GM12878 (cell line): ENCODE results near the gene WDR91. TPM values are rescaled to one million over a fixed set of nuclear protein-coding genes. Genes with fewer than 3 reads are reported as not detected.
A peak's percentile ranks its signal among the peaks of the same experiment; 100 is the strongest.

Experiments used
- ATF2 ChIP-seq: IDR thresholded peaks from 2 replicates; pipeline ENCODE4 v1.6.1; 2012; ENCODE audit warnings: low read length, inconsistent platforms
- ATF3 ChIP-seq: IDR thresholded peaks from 2 replicates; pipeline ENCODE4 v1.6.1; 2011; ENCODE audit warnings: low read depth, mild to moderate bottlenecking, low read length, moderate library complexity, borderline replicate concordance; ENCODE audit errors: extremely low read depth
- BCL11A ChIP-seq: IDR thresholded peaks from 2 replicates; pipeline ENCODE4 v1.6.1; 2011; ENCODE audit warnings: low read depth, low read length
- CBX3 ChIP-seq: fragments of 200-600 bp; sonication (generic); IDR thresholded peaks from 2 replicates; pipeline ENCODE4 v1.6.1; 2016; ENCODE audit warnings: low read depth, borderline replicate concordance
- GATAD2B ChIP-seq: fragments of 450-650 bp; conservative IDR thresholded peaks from 2 replicates; pipeline ENCODE4 v1.6.1; 2017; ENCODE audit warnings: low read depth, mild to moderate bottlenecking, moderate library complexity
- HSF1 ChIP-seq: fragments of 150-350 bp; IDR thresholded peaks from 2 replicates; pipeline ENCODE4 v1.6.1; 2014; ENCODE audit warnings: mild to moderate bottlenecking, low read depth, low read length
- IKZF1 ChIP-seq: fragments of 450-650 bp; conservative IDR thresholded peaks from 2 replicates; pipeline ENCODE4 v1.6.1; 2017; ENCODE audit warnings: antibody characterized with exemption, mild to moderate bottlenecking
- IKZF2 ChIP-seq, 2 experiments: fragments of 450-650 bp; IDR thresholded peaks; 2 replicates each; pipeline ENCODE4 v1.6.1; 2017; ENCODE audit warnings: mild to moderate bottlenecking in 2 of 2, moderate library complexity in 2 of 2
- KAT2A ChIP-seq: conservative IDR thresholded peaks from 2 replicates; pipeline ENCODE4 v1.6.1; 2011; ENCODE audit warnings: low read depth, low read length; ENCODE audit not compliant: control insufficient read depth
- MTA3 ChIP-seq: IDR thresholded peaks from 2 replicates; pipeline ENCODE4 v1.6.1; 2012; ENCODE audit warnings: low read length, inconsistent platforms, borderline replicate concordance
- MXI1 ChIP-seq: fragments of 150-350 bp; IDR thresholded peaks from 2 replicates; pipeline ENCODE4 v1.6.1; 2011; ENCODE audit warnings: low read depth, mild to moderate bottlenecking, inconsistent platforms, low read length, improper control_type of control experiment
- NFXL1 ChIP-seq: fragments of 450-650 bp; IDR thresholded peaks from 2 replicates; pipeline ENCODE4 v1.6.1; 2017; ENCODE audit warnings: antibody characterized with exemption, mild to moderate bottlenecking, borderline replicate concordance
- NFYB ChIP-seq: IDR thresholded peaks from 2 replicates; pipeline ENCODE4 v1.6.1; 2011; ENCODE audit warnings: low read depth, mild to moderate bottlenecking, low read length, improper control_type of control experiment, moderate library complexity; ENCODE audit not compliant: insufficient read depth
- PML ChIP-seq: IDR thresholded peaks from 2 replicates; pipeline ENCODE4 v1.6.1; 2012; ENCODE audit warnings: low read length, inconsistent platforms
- POLR2A ChIP-seq: IDR thresholded peaks from 2 replicates; pipeline ENCODE4 v1.6.1; 2011; ENCODE audit warnings: low read depth, mild to moderate bottlenecking, low read length
- POU2F2 ChIP-seq: IDR thresholded peaks from 3 replicates; pipeline ENCODE4 v1.6.1; 2011; ENCODE audit warnings: low read depth, mild to moderate bottlenecking, low read length, borderline replicate concordance
- RAD51 ChIP-seq: fragments of 450-650 bp; IDR thresholded peaks from 2 replicates; pipeline ENCODE4 v1.6.1; 2016; ENCODE audit warnings: moderate library complexity, mild to moderate bottlenecking, inconsistent platforms
- SMAD5 ChIP-seq: IDR thresholded peaks from 2 replicates; pipeline ENCODE4 v1.6.1; 2016; ENCODE audit warnings: antibody characterized with exemption, low read depth
- SMC3 ChIP-seq: IDR thresholded peaks from 2 replicates; pipeline ENCODE4 v1.6.1; 2011; ENCODE audit warnings: low read length, improper control_type of control experiment, borderline replicate concordance
- SPI1 ChIP-seq: IDR thresholded peaks from 2 replicates; pipeline ENCODE4 v1.6.1; 2011; ENCODE audit warnings: low read depth, mild to moderate bottlenecking, low read length, moderate library complexity, borderline replicate concordance; ENCODE audit not compliant: insufficient read depth
- SUPT20H ChIP-seq: IDR thresholded peaks from 2 replicates; pipeline ENCODE4 v1.6.1; 2011; ENCODE audit warnings: low read depth, mild to moderate bottlenecking, low read length, moderate library complexity, borderline replicate concordance; ENCODE audit not compliant: control insufficient read depth
- YBX1 ChIP-seq: fragments of 450-650 bp; IDR thresholded peaks from 2 replicates; pipeline ENCODE4 v1.6.1; 2016; ENCODE audit warnings: antibody characterized with exemption
- ZBTB40 ChIP-seq: fragments of 450-650 bp; IDR thresholded peaks from 2 replicates; pipeline ENCODE4 v1.6.1; 2016; ENCODE audit warnings: mild to moderate bottlenecking, moderate library complexity, borderline replicate concordance
- ZNF207 ChIP-seq: fragments of 450-650 bp; IDR thresholded peaks from 2 replicates; pipeline ENCODE4 v1.6.1; 2014; ENCODE audit warnings: antibody characterized with exemption, mild to moderate bottlenecking, borderline replicate concordance
- ZNF217 ChIP-seq: fragments of 450-650 bp; IDR thresholded peaks from 2 replicates; pipeline ENCODE4 v1.6.1; 2017; ENCODE audit warnings: antibody characterized with exemption, mild to moderate bottlenecking
- ZSCAN29 ChIP-seq: fragments of 450-650 bp; IDR thresholded peaks from 2 replicates; pipeline ENCODE4 v1.6.1; 2017; ENCODE audit warnings: mild to moderate bottlenecking, moderate library complexity
- polyA plus RNA-seq, 11 experiments: library from polyadenylated mRNA; depleted of rRNA in 4 of 11; unstranded in 6 of 11; stranded (reverse) in 5 of 11; fragments of >200 nt; fragmentation: Nextera tagmentation in 4 of 11; fragmentation: Illumina TruSeq in 1 of 11; extraction: Ambion mirVana in 4 of 11; extraction: Trizol in 1 of 11; gene quantifications; 1 replicate in 1 of 11; 2 replicates in 10 of 11; pipeline versions ENCODE4 v1.2.1 to v1.2.3, GENCODE V29; 2011 to 2016; ENCODE audit warnings: inconsistent platforms in 2 of 11, missing spikeins in 2 of 11, low read depth in 1 of 11
- total RNA-seq, 4 experiments: library from RNA; depleted of rRNA in 3 of 4; stranded (reverse); fragments of >200 nt in 3 of 4; fragmentation: Illumina TruSeq in 1 of 4; extraction: Trizol in 1 of 4; gene quantifications; 2 replicates each; pipeline versions ENCODE4 v1.2.1 to v1.2.3, GENCODE V29; 2013 to 2021

The WDR91 gene
- total and polyA plus RNA-seq, 10 of the 15 experiments (the other 5 are each of a cell fraction or from before 2014, with no cell fraction given): 7.6 to 83.3 (median 16.5) TPM

GRCh38 chr7:135206941-135207391 is 4.4 kb downstream of the WDR91 start (continued):
- TF ChIP-seq KAT2A: no peak
- no peak for TF ChIP-seq GATAD2B
- TF ChIP-seq ZNF207: no peak
- TF ChIP-seq ATF3: no peak
- no peak; the same call in 1 of the 2 replicates for TF ChIP-seq ZBTB40
- no peak for TF ChIP-seq ZNF217
- peak; percentile 35; the same call in 1 of the 2 replicates for TF ChIP-seq PML
- TF ChIP-seq HSF1: no peak
- TF ChIP-seq ZSCAN29: no peak
- no peak for TF ChIP-seq SMC3
- TF ChIP-seq NFYB: no peak
- 0 out of 2 replicates have a peak, but pooled peaks have one; percentile 9 for TF ChIP-seq RAD51
- no peak for TF ChIP-seq SUPT20H
- peak; percentile 85 for TF ChIP-seq IKZF1
- TF ChIP-seq NFXL1: no peak
- peak; percentile 89 to 92 for TF ChIP-seq IKZF2 (IDR thresholded peaks at IDR 0.05)
- TF ChIP-seq YBX1: no peak
- TF ChIP-seq MXI1: no peak
- TF ChIP-seq ATF2: peak; percentile 53; the same call in 1 of the 2 replicates
- no peak for TF ChIP-seq SMAD5
- TF ChIP-seq SPI1: peak; percentile 82
- peak; percentile 60; the same call in 1 of the 2 replicates for TF ChIP-seq BCL11A
- no peak for TF ChIP-seq CBX3
- no peak for TF ChIP-seq POLR2A
- TF ChIP-seq POU2F2: no peak
- TF ChIP-seq MTA3: no peak
